ENCODE measurements around the gene EPB41L1. TPM values are rescaled to one million over a fixed set of nuclear protein-coding genes. Genes with fewer than 3 reads are reported as not detected.

Gene EPB41L1
- total RNA-seq, 1 experiment from 2014 or later, result 134 TPM

- intact Hi-C loops (cut with micrococcal nuclease; ENCODE audit: unreplicated experiment), result no loop called here
- no peak overlapping the region for H2AFZ ChIP-seq
- no peak overlapping the region for H3K27ac ChIP-seq
- no peaks in the 10 kb centered on the region for H3K36me3 ChIP-seq (ENCODE audit: low read depth)
- no peak for DNase-seq
- no peaks in the 10 kb centered on the region for H3K79me2 ChIP-seq (ENCODE audit: low read depth)
- no peak overlapping the region for H3K4me3 ChIP-seq
- no peaks in the 10 kb centered on the region for H3K4me1 ChIP-seq (replicated peaks; ENCODE audit: insufficient read depth)
- H3F3A ChIP-seq (ENCODE audit: insufficient read depth, low read depth), result no peaks in the 10 kb centered on the region
- H4K20me1 ChIP-seq (ENCODE audit: insufficient read depth), result no peaks in the 10 kb centered on the region
- CTCF ChIA-PET, result no interaction called here
- POLR2A ChIA-PET (ENCODE audit: unreplicated experiment), result no interaction called here
- H3K9me3 ChIP-seq (ENCODE audit: insufficient read depth, low read depth), result no peaks in the 10 kb centered on the region
- no peak overlapping the region for H3K4me2 ChIP-seq
- H3K9me2 ChIP-seq (ENCODE audit: insufficient read depth), result no peaks in the 10 kb centered on the region
- no peak for TF ChIP-seq EZH2 (IDR thresholded peaks at IDR 0.05; ENCODE audit: low read depth)
- no peak for TF ChIP-seq CTCF (conservative IDR thresholded peaks at IDR 0.05)
- BruUV-seq (replicated peaks), result no TSS peak
- peaks cover 6% of the 10 kb centered on the region for H3K27me3 ChIP-seq (ENCODE audit: insufficient read depth, low read depth)
Measured at GRCh38 chr20:36269507-36269906, 115.0 kb downstream of the EPB41L1 start.

GRCh38 chr20:36270744-36271638 is 116.5 kb downstream of the EPB41L1 start:
- H4K20me1 ChIP-seq (ENCODE audit: insufficient read depth), result no peaks in the 10 kb centered on the region
- H2AFZ ChIP-seq, result no peak overlapping the region
- no peak overlapping the region for H3K4me2 ChIP-seq
- no peaks in the 10 kb centered on the region for H3K9me3 ChIP-seq (ENCODE audit: insufficient read depth, low read depth)
- no peak overlapping the region for H3K4me3 ChIP-seq
- H3K4me1 ChIP-seq (replicated peaks; ENCODE audit: insufficient read depth), result no peaks in the 10 kb centered on the region
- CTCF ChIA-PET, result no interaction called here
- no peak for TF ChIP-seq EZH2 (IDR thresholded peaks at IDR 0.05; ENCODE audit: low read depth)
- no peaks in the 10 kb centered on the region for H3F3A ChIP-seq (ENCODE audit: insufficient read depth, low read depth)
- BruUV-seq (replicated peaks), result no TSS peak
- POLR2A ChIA-PET (ENCODE audit: unreplicated experiment), result no interaction called here
- H3K27me3 ChIP-seq (ENCODE audit: insufficient read depth, low read depth), result peaks cover 9% of the 10 kb centered on the region
- H3K79me2 ChIP-seq (ENCODE audit: low read depth), result no peaks in the 10 kb centered on the region
- H3K27ac ChIP-seq, result no peak overlapping the region
- no peaks in the 10 kb centered on the region for H3K9me2 ChIP-seq (ENCODE audit: insufficient read depth)
- H3K36me3 ChIP-seq (ENCODE audit: low read depth), result no peaks in the 10 kb centered on the region
- DNase-seq, result no peak
- intact Hi-C loops (cut with micrococcal nuclease; ENCODE audit: unreplicated experiment), result no loop called here

GRCh38 chr20:36271639-36272546 is 117.4 kb downstream of the EPB41L1 start:
- Histone ChIP-seq H2AFZ (no peak overlapping the region), H3K79me2 (ENCODE audit: low read depth) (no peaks in the 10 kb centered on the region), H3K4me2 (no peak overlapping the region), H3K4me1 (replicated peaks; ENCODE audit: insufficient read depth) (no peaks in the 10 kb centered on the region), H3K36me3 (ENCODE audit: low read depth) (no peaks in the 10 kb centered on the region), H4K20me1 (ENCODE audit: insufficient read depth) (no peaks in the 10 kb centered on the region), H3K27ac (no peak overlapping the region), H3K4me3 (no peak overlapping the region), H3K9me2 (ENCODE audit: insufficient read depth) (no peaks in the 10 kb centered on the region), H3F3A (ENCODE audit: insufficient read depth, low read depth) (no peaks in the 10 kb centered on the region), H3K9me3 (ENCODE audit: insufficient read depth, low read depth) (no peaks in the 10 kb centered on the region), H3K27me3 (ENCODE audit: insufficient read depth, low read depth) (peaks cover 15% of the 10 kb centered on the region)
- no peak for TF ChIP-seq CTCF (conservative IDR thresholded peaks at IDR 0.05)
- TF ChIP-seq EZH2 (IDR thresholded peaks at IDR 0.05; ENCODE audit: low read depth), result no peak
- no TSS peak for BruUV-seq (replicated peaks)
- CTCF ChIA-PET, result no interaction called here
- DNase-seq, result no peak
- POLR2A ChIA-PET (ENCODE audit: unreplicated experiment), result interaction anchor here (0.7 kb wide), 1 partner anchor 75 kb away, joined by 3 read pairs; no protein-coding TSS in a partner anchor
- intact Hi-C loops (cut with micrococcal nuclease; ENCODE audit: unreplicated experiment), result no loop called here
